Liver (tissue), 3 donors: Measurements from ENCODE around the gene RHEX.

Experiments used
- ATF3 ChIP-seq: IDR thresholded peaks from 2 replicates; pipeline ENCODE4 v1.6.1; 2016; ENCODE audit warnings: antibody characterized with exemption
- CTCF ChIP-seq: fragments of 150-350 bp; IDR thresholded peaks from 2 replicates; pipeline ENCODE4 v1.5.1; 2017; ENCODE audit warnings: improper control_type of control experiment, low read depth, low read length; ENCODE audit not compliant: missing input control
- HNF4G ChIP-seq: IDR thresholded peaks from 2 replicates; pipeline ENCODE4 v1.6.1; 2016; ENCODE audit warnings: antibody characterized with exemption
- RAD21 ChIP-seq, 2 donors: IDR thresholded peaks; 2 replicates each; pipeline ENCODE4 v1.6.1; 2016; ENCODE audit warnings: antibody characterized with exemption in 2 of 2, mild to moderate bottlenecking in 2 of 2
- REST ChIP-seq: IDR thresholded peaks from 2 replicates; pipeline ENCODE4 v1.6.1; 2016; ENCODE audit warnings: antibody characterized with exemption, mild to moderate bottlenecking
- SP1 ChIP-seq: IDR thresholded peaks from 2 replicates; pipeline ENCODE4 v1.6.1; 2018; ENCODE audit warnings: antibody characterized with exemption, mild to moderate bottlenecking
- TAF1 ChIP-seq: conservative IDR thresholded peaks from 2 replicates; pipeline ENCODE4 v1.6.1; 2016; ENCODE audit warnings: antibody characterized with exemption, mild to moderate bottlenecking
- YY1 ChIP-seq: IDR thresholded peaks from 2 replicates; pipeline ENCODE4 v1.6.1; 2016; ENCODE audit warnings: antibody characterized with exemption, mild to moderate bottlenecking
- donor health status: healthy.
- donor health status: healthy.

DNA sequence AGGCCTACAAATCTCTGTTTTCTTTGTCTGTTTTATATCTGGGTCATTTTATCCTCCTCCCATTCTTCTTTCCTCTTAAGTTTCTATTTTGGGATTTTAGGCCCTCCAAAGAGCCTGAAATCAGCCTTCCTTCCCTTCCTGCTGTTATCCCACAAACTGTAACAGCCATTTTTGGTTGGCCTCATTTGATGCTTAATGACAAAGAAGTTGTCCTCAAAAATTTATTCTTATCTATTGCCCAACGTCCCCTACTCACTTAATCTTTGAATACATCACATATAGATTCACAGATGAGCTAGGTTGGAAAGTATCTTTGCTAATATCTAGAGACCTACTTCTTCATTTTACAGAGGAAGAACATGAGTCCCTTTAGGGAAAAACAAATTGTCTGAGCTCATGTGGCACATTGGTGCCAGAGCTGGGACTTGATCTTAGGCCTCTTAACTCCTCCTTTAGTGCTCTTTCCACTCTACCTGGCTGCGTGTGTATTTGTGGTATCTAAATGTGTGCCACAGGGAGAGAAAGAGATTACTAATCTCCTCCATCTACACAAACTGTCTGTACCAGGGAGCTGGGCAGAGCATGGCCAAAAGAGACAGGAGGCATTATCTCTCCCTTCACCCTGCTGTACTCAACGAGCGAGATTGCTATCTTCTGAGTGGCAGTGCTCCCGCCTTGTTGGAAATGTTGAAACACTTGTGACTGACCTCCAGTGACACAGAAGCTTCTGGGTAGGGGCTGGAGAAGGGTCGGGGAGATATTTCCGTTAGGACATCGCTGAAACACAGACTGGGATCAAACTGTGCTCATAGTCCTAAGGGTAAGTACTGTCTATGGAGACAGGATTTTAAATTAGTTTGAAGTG lies 30.1 kb downstream of the RHEX start:
- TF ChIP-seq ATF3: no peak
- TF ChIP-seq CTCF: no peak
- no peak for TF ChIP-seq HNF4G
- TF ChIP-seq REST: no peak
- TF ChIP-seq TAF1: no peak
- TF ChIP-seq RAD21 (IDR thresholded peaks at IDR 0.05): no peak
- no peak for TF ChIP-seq YY1
- TF ChIP-seq SP1: no peak
